Measurements from ENCODE around the gene TLE2. TPM values are rescaled to one million over a fixed set of nuclear protein-coding genes. Genes with fewer than 3 reads are reported as not detected.

TLE2 gene
- total and polyA plus RNA-seq, 3 donors from 2014 or later, result 30.2 to 76.6 (median 70.5) TPM

- TF ChIP-seq POLR2A (IDR thresholded peaks at IDR 0.05), result no peak
- TF ChIP-seq, protein P1, sequence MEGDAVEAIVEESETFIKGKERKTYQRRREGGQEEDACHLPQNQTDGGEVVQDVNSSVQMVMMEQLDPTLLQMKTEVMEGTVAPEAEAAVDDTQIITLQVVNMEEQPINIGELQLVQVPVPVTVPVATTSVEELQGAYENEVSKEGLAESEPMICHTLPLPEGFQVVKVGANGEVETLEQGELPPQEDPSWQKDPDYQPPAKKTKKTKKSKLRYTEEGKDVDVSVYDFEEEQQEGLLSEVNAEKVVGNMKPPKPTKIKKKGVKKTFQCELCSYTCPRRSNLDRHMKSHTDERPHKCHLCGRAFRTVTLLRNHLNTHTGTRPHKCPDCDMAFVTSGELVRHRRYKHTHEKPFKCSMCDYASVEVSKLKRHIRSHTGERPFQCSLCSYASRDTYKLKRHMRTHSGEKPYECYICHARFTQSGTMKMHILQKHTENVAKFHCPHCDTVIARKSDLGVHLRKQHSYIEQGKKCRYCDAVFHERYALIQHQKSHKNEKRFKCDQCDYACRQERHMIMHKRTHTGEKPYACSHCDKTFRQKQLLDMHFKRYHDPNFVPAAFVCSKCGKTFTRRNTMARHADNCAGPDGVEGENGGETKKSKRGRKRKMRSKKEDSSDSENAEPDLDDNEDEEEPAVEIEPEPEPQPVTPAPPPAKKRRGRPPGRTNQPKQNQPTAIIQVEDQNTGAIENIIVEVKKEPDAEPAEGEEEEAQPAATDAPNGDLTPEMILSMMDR (IDR thresholded peaks at IDR 0.05), result peak in 1 of 3 experiments; percentile 8
- H3K4me1 ChIP-seq, result peaks cover 60% of the 10 kb centered on the region
- peak overlapping the region; percentile 97 for H3K27ac ChIP-seq
- H3K36me3 ChIP-seq (ENCODE audit: low read depth, missing control alignments), result no peaks in the 10 kb centered on the region
- peak; percentile 93 for DNase-seq
- no peaks in the 10 kb centered on the region for H3K9me3 ChIP-seq
- H3K27me3 ChIP-seq, result no peaks in the 10 kb centered on the region
- WGBS, 2 donors, result 43 to 70% methylated on average over 16 to 26 of the region's 26 CpGs
- intact Hi-C loops (cut with DNase I; ENCODE audit: low total_unique reads), result no loop called here
- no peak overlapping the region for H3K4me3 ChIP-seq
These were observed 28.2 kb upstream of the TLE2 start for GRCh38 chr19:3057275-3057714.

DNA sequence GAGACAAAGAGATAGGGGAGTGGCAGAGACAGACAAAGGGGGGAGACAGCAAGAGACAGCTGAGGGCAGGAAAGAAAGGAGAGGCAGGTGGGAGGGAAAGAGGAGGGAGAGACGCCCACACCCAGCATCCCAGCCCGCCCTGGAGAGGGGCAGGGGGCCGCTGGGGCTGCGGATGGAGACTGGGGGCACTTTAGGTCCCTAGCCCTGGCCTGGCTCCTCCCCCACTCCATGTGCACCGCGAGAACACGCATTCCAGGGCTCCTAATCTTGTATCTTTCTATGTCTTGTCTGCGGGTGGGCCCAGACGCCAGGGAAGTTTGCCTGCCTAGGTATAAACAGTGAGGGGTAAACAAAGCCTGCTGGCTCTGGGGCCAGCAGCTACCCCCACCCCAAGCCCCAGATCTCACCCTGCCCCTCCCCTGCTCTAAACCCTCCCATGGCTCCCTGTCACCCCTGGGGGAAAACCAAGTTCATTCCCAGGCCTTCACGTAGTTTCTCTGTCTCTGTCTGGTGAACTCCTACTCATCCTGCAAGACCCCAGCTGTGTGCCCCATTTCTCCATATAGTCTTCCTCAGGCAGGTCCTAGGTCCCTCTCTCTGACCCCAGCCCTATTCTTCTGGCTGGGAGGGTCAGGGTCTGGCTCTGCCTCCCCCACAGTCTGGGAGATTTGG lies 27.5 kb upstream of the TLE2 start:
- H3K4me1 ChIP-seq, result peaks cover 60% of the 10 kb centered on the region
- H3K9me3 ChIP-seq, result no peaks in the 10 kb centered on the region
- intact Hi-C loops (cut with DNase I; ENCODE audit: low total_unique reads), result no loop called here
- H3K4me3 ChIP-seq, result no peak overlapping the region
- H3K27ac ChIP-seq, result peak overlapping the region; percentile 97
- WGBS, 2 donors, result 45 to 54% methylated on average over 10 of the region's 10 CpGs
- TF ChIP-seq, protein P1 (IDR thresholded peaks at IDR 0.05), result no peak
- no peak for TF ChIP-seq POLR2A (IDR thresholded peaks at IDR 0.05)
- no peaks in the 10 kb centered on the region for H3K36me3 ChIP-seq (ENCODE audit: low read depth, missing control alignments)
- peak; percentile 57 for DNase-seq
- H3K27me3 ChIP-seq, result no peaks in the 10 kb centered on the region

GRCh38 chr19:3055741-3056416 lies 26.8 kb upstream of the TLE2 start:
- H3K9me3 ChIP-seq, result no peaks in the 10 kb centered on the region
- intact Hi-C loops (cut with DNase I; ENCODE audit: low total_unique reads), result no loop called here
- H3K4me3 ChIP-seq, result no peak overlapping the region
- H3K27ac ChIP-seq, result peak overlapping the region; percentile 59 to 97
- no peak for TF ChIP-seq POLR2A (IDR thresholded peaks at IDR 0.05)
- TF ChIP-seq, protein P1 (IDR thresholded peaks at IDR 0.05), result no peak
- H3K27me3 ChIP-seq, result no peaks in the 10 kb centered on the region
- H3K4me1 ChIP-seq, result peaks cover 60% of the 10 kb centered on the region
- 51 to 52% methylated on average over 17 to 31 of the region's 31 CpGs for WGBS, 2 donors
- DNase-seq, result no peak
- H3K36me3 ChIP-seq (ENCODE audit: low read depth, missing control alignments), result no peaks in the 10 kb centered on the region

DNA sequence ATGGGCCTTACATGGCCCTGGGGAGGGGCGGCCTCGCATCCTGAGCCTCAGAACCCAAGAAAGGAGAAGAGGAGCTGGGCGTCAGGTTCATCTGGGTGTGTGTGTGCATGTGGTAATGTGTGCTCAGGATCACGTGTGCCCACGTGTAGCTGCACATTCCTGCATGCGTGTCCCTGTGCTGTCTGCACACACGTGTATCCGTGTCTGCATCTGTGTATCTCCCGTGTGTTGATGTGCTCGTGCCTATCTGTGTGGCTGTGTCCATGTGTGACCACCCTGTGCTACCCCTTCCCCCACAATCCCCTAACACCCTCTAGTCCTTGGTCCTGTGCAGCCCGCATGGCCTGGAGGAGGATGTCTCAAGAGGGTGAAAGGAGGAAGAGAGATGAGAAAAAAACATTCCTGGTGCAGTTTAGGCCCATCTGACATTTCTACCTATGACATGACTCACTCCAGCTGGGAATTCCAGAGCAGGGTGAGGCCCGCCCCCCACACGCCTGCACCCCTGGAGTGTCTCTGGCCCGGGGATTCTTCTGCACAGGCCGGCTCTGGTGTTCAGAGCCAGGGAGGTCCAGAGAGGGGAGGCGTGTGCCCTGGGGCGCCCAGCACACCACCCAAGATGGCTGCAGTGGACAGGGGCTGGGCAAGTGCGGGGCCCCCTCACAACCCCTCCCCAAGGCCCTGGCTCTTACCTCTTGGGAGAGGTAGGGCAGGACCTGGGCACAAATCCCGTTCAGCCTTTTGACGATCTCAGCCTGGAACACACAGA lies 26.1 kb upstream of the TLE2 start:
- H3K36me3 ChIP-seq (ENCODE audit: low read depth, missing control alignments), result no peaks in the 10 kb centered on the region
- WGBS, 2 donors, result 62 to 69% methylated on average over 11 to 20 of the region's 20 CpGs
- H3K27ac ChIP-seq, result peak overlapping the region; percentile 59 to 97
- no peaks in the 10 kb centered on the region for H3K27me3 ChIP-seq
- DNase-seq, result no peak
- no peak overlapping the region for H3K4me3 ChIP-seq
- TF ChIP-seq POLR2A (IDR thresholded peaks at IDR 0.05), result no peak
- TF ChIP-seq, protein P1 (IDR thresholded peaks at IDR 0.05), result no peak
- H3K4me1 ChIP-seq, result peaks cover 60% of the 10 kb centered on the region
- no peaks in the 10 kb centered on the region for H3K9me3 ChIP-seq
- intact Hi-C loops (cut with DNase I; ENCODE audit: low total_unique reads), result no loop called here

All from testis (tissue), 3 donors.